Osteocyte (in vitro differentiated cells): ENCODE measurements around the gene PTGES3L. TPM values are rescaled to one million over a fixed set of nuclear protein-coding genes. Genes with fewer than 3 reads are reported as not detected.

Experiments used
- DNase-seq: peaks from one replicate; pipeline ENCODE4 v3.0.0; 2021; ENCODE audit warnings: mixed read lengths; ENCODE audit not compliant: unreplicated experiment; ENCODE audit errors: extremely low spot score
- H3K27ac Mint-ChIP-seq: one replicate; pipeline ENCODE4 v1.8.0; 2021; ENCODE audit warnings: mild to moderate bottlenecking, mixed read lengths; ENCODE audit not compliant: unreplicated experiment
- H3K27me3 Mint-ChIP-seq: one replicate; pipeline ENCODE4 v1.8.0; 2021; ENCODE audit warnings: mixed read lengths; ENCODE audit not compliant: unreplicated experiment
- H3K36me3 Mint-ChIP-seq: one replicate; pipeline ENCODE4 v1.8.0; 2021; ENCODE audit warnings: mixed read lengths; ENCODE audit not compliant: unreplicated experiment
- H3K4me1 Mint-ChIP-seq: one replicate; pipeline ENCODE4 v1.8.0; 2021; ENCODE audit warnings: mixed read lengths; ENCODE audit not compliant: unreplicated experiment
- H3K4me3 Mint-ChIP-seq: one replicate; pipeline ENCODE4 v1.8.0; 2021; ENCODE audit warnings: mild to moderate bottlenecking, moderate library complexity, mixed read lengths; ENCODE audit not compliant: unreplicated experiment
- H3K9me3 Mint-ChIP-seq: one replicate; pipeline ENCODE4 v1.8.0; 2021; ENCODE audit warnings: mixed read lengths; ENCODE audit not compliant: unreplicated experiment
- total RNA-seq: library from RNA; stranded (reverse); gene quantifications from 2 replicates; pipeline ENCODE4 v1.2.1, GENCODE V29; 2021
- TF ChIP-seq, protein P1 (sequence below): fragments of 200-600 bp; sonication (generic); IDR thresholded peaks from 2 replicates; pipeline ENCODE4 v1.5.0; 2021; ENCODE audit warnings: antibody characterized with exemption, mild to moderate bottlenecking, moderate library complexity

PTGES3L gene
- total RNA-seq, 1 donor from 2014 or later: 0.35 TPM

DNA sequence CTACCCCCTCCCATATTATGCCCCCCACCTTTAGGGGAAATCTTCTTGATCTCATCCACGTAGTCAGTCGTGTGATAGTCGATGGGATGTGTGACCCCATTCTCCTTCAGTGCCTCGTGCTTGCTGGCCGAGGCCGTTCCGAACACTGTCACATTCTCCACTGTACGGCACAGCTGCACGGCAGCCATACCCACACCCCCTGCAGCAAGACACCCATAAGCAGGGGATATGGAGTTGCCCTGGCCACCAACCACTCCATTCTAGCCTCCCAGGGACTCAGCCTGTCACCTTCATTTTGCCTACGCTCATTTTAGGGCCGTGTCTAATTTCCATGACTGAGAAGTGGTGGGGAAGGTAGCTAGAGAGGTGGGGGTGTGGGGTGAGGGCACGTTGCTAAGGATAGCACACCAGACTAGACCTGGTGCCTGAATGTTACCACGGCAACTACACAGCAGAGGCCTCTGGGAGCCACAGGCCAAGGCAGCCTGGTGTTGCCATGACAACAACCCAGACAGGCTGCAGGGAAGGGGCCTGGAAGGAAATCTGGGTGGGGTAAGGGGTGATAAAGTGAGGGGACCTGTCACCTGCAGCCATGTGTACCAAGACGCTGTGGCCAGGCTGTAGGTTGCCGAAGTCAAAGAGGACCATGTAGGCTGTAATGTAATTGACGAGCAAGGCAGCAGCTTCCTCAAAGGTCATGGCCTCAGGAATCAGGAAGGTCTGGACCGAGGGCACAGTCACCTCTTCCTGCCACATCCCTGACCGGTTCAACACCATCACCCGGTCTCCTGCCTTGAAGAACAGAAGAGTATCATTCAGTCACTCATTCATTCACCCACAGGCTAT, 38.4 kb upstream of the PTGES3L start:
- DNase-seq: no peak
- H3K4me1 Mint-ChIP-seq: peaks cover 30% of the 10 kb centered on the region
- peaks cover 24% of the 10 kb centered on the region for H3K36me3 Mint-ChIP-seq
- TF ChIP-seq, protein P1, sequence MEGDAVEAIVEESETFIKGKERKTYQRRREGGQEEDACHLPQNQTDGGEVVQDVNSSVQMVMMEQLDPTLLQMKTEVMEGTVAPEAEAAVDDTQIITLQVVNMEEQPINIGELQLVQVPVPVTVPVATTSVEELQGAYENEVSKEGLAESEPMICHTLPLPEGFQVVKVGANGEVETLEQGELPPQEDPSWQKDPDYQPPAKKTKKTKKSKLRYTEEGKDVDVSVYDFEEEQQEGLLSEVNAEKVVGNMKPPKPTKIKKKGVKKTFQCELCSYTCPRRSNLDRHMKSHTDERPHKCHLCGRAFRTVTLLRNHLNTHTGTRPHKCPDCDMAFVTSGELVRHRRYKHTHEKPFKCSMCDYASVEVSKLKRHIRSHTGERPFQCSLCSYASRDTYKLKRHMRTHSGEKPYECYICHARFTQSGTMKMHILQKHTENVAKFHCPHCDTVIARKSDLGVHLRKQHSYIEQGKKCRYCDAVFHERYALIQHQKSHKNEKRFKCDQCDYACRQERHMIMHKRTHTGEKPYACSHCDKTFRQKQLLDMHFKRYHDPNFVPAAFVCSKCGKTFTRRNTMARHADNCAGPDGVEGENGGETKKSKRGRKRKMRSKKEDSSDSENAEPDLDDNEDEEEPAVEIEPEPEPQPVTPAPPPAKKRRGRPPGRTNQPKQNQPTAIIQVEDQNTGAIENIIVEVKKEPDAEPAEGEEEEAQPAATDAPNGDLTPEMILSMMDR: no peak
- peak overlapping the region; percentile 56 for H3K27ac Mint-ChIP-seq
- no peak overlapping the region for H3K4me3 Mint-ChIP-seq
- no peaks in the 10 kb centered on the region for H3K27me3 Mint-ChIP-seq
- no peaks in the 10 kb centered on the region for H3K9me3 Mint-ChIP-seq

DNA sequence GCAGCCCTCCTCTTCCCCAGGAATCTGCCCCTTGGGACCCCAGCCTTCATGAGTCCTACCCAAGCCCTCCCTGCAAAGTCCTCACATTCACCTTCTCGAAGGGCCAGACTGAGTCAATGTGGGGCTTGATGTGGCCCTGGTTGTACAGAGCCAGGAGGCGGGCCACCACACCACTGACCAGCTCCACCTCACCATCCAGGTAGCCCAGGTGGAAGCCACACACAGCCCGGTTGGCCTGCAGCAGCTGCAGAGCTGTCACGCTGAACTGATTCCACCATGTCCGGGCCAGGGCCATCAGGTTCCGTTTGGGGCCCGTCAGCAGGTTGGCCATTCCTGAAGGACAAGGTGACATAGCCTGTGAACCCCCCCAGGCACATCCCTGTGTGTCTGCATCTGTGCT, 36.3 kb upstream of the PTGES3L start:
- DNase-seq: no peak
- no peaks in the 10 kb centered on the region for H3K27me3 Mint-ChIP-seq
- no peaks in the 10 kb centered on the region for H3K9me3 Mint-ChIP-seq
- H3K4me1 Mint-ChIP-seq: peaks cover 30% of the 10 kb centered on the region
- H3K36me3 Mint-ChIP-seq: peaks cover 34% of the 10 kb centered on the region
- TF ChIP-seq, protein P1: no peak
- H3K4me3 Mint-ChIP-seq: no peak overlapping the region
- no peak overlapping the region for H3K27ac Mint-ChIP-seq

DNA sequence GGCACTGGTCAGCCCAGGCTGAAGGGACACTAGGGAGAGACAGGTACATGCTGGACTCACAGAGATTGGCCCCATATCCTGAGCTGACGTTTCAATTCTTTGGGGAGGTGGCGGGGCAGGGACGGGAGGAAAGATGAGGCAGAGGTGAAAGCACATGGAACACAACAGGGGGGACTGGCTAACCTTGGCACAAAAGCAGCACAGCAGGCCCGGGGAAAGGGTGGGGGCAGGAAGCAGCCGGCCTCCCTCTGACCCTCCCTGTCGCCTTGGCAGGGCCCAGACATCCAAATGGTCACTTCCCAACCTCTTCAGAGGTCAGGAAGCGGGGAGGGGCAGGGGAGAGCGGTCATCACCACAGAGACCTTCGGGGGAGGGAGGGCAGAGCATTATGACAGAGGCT, 35.7 kb upstream of the PTGES3L start:
- Mint-ChIP-seq H3K4me3 (no peak overlapping the region), H3K9me3 (no peaks in the 10 kb centered on the region), H3K4me1 (peaks cover 26% of the 10 kb centered on the region), H3K27ac (peak overlapping the region; percentile 73), H3K27me3 (no peaks in the 10 kb centered on the region), H3K36me3 (peaks cover 34% of the 10 kb centered on the region)
- TF ChIP-seq, protein P1: no peak
- DNase-seq: no peak

DNA sequence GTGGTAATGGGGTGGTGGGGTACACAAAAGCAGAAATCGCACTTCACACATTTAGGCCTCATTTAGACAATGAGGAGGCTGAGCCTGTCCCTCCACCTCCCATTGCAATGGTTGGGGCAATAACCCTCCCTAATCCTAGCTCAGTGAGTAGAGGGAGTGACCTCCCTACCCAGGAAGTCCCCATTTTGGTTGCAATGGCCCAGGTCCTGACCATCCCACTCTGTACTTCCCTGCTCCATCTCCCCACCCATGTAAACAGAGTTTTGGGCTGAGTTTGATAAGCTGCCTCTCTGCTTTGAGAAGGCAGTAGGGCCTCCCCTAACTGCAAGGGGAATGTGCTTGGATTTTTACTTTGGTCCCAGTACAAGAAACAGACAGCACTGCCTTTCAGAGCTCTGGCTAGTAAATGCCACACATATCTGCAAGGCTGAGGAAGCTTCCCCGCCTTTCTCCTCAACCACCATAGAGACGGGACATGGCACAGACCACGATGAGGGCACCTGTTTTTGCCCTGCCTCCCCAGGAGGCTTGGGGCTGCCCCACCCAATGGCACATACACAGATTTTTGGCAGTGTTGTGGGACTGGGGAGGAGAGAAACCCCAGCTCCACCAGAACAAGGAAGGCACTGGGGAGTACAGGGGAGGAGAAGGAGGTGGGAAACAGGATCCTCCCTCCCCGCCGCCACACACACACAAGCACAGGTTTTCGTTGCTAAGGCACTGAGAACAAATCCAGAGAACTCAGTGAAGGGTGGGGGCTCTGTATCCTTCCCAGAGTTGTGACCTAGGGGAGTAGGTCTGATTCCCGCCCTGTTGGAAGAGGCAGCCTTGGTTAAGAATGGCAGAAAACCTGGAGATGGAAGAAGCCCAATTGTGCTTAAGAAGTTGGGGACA, 35.0 kb upstream of the PTGES3L start:
- peaks cover 26% of the 10 kb centered on the region for H3K4me1 Mint-ChIP-seq
- peaks cover 34% of the 10 kb centered on the region for H3K36me3 Mint-ChIP-seq
- no peaks in the 10 kb centered on the region for H3K9me3 Mint-ChIP-seq
- no peak for DNase-seq
- TF ChIP-seq, protein P1: no peak
- no peak overlapping the region for H3K4me3 Mint-ChIP-seq
- peak overlapping the region; percentile 73 for H3K27ac Mint-ChIP-seq
- H3K27me3 Mint-ChIP-seq: no peaks in the 10 kb centered on the region
